ENCODE results near the gene SIGLEC1.
A peak's percentile ranks its signal among the peaks of the same experiment; 100 is the strongest.

Gene SIGLEC1

DNA sequence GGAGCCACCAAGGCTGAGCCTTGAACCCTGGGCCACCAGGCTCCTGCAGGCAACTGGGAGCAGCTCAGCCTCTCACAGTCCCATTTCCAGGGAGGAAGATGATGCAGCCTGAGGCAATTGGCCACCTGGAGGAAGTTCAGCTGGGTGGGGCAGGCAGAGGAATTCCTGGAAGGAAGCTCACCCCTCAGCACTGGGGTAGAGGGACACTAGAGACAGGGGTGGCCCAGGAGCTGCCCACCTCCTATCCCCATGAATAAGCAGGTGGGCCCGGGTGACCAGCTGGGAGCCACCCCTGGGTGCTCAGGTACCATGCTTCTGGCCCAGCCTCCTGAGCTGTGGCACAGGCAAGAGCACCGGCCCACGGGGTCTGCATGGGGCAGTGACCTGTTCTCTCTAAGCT, 16.5 kb upstream of the SIGLEC1 start:
- no peak for DNase-seq (ENCODE audit: low read depth, low spot score)

DNA sequence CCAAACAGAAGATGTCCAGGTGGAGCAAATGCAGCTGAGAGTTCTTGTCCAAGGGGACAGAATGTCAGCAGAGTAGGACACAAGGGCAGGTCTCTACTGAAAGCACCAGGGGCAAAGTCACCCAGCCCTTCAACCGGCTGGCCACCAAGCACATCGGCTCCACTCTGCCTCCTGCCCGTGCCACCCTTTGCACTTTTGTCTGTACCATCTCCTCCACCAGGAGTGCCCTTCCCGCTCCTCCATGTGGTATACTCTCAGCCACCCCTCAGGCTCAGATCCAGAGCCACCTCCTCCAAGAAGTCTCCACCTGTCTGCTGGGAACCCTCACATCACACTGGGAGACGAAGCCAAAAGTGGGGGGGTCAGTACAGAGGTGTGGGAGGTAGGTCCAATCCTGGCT, 16.0 kb upstream of the SIGLEC1 start:
- DNase-seq (ENCODE audit: low read depth, low spot score): no peak

DNA sequence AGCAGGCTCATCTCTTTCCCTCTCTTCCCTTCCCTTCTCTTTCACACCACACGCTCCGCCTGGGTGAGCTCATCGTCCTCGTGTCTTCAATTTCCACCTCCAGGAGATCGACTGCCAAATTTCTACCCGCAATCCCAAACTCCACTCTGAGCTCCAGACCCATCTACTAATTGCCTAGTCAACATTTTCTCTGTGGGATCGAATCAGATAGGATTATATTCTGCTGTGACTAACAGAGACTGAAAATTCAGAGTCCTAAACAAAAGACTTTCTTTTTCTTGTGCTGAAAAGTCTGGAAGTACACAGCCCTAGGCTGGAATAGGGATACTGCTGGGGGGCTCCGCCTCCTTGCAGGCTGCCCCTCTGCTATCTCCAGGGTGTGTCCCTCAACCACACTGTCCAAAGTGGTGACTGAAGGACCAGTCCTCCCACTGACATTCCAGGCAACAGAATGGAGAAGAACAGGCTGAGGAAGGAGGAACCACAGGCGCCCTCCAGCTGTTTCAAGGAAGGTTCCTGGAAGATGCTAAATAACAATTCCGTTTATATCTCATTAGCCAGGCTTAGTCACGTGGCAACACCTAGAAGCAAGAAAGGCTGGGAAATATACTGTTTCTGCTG, 15.1 kb upstream of the SIGLEC1 start:
- no peak for DNase-seq (ENCODE audit: low read depth, low spot score)

GRCh38 chr20:3724356-3724755, 12.0 kb upstream of the SIGLEC1 start:
- no peak for DNase-seq (ENCODE audit: low read depth, low spot score)

- no peak for DNase-seq (ENCODE audit: low read depth, low spot score)
These were observed 10.9 kb upstream of the SIGLEC1 start for GRCh38 chr20:3723284-3723683.

- no peak for DNase-seq (ENCODE audit: low read depth, low spot score)
These were observed 9.5 kb upstream of the SIGLEC1 start for GRCh38 chr20:3721912-3722311.

- no peak for DNase-seq (ENCODE audit: low read depth, low spot score)
These were observed 8.2 kb upstream of the SIGLEC1 start for GRCh38 chr20:3720626-3721025.

GRCh38 chr20:3720068-3720467, 7.7 kb upstream of the SIGLEC1 start:
- DNase-seq (ENCODE audit: low read depth, low spot score): no peak

GRCh38 chr20:3719046-3719445, 6.6 kb upstream of the SIGLEC1 start:
- no peak for DNase-seq (ENCODE audit: low read depth, low spot score)

GRCh38 chr20:3716195-3716834, 3.9 kb upstream of the SIGLEC1 start:
- DNase-seq (ENCODE audit: low read depth, low spot score): peak; percentile 33

DNA sequence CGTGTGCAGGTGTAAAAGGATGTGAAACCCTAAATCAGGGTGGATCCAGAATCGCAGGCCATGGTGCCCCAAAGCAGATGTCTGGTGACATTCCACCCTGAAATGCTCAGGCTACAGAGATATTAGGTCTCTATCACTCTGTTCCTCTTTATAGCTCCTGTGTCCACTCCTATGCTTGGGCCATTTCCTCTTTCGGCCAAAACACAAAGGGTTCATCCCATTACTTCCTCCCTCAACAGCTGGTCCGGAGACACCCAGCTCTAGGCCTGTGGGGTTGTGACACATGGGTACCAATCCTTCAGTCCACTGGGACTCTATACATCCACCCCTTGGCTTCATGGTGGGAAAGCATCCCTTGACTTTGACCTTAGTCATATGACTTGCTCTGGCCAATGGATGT, 1.7 kb upstream of the SIGLEC1 start:
- no peak for DNase-seq (ENCODE audit: low read depth, low spot score)

GRCh38 chr20:3711484-3711941, 887 bp downstream of the SIGLEC1 start:
- DNase-seq (ENCODE audit: low read depth, low spot score): no peak

DNA sequence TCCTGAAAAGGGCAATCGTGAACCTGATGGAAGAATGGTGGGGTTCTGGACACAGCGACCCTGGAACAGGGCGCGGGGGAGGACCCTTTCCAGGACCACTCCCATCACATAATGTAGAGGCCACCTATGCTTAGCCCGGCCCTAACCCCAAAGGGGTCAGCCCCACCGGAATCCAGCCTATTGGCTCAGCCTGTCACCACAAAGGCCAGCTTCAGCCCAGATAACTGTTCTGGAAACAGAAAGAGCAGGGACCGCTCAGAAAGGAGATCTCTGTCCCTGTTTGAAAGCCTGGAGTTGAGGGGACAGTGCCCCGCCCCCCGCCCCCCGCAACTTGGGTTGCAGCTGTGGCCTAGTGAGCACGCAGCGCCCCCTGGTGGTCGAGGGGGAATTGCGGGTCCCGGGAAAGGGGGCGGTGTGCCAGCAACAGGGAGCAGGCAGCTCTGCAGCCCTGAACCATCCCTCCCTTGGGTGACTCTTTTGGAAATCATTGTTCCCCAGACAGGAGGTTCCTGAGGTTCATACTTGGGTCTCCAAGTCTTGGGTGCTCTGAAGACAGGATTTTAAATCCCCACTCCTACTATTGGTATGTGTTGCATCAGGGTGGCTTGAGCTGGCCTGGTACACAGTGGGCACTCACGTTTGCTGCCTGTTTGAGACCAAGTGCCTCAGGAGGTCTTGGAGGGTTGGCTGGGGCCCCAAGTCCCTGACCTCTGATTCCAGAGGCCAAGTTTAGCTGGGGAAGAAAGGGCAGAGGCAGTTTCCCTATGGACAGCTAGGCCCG, 1.5 kb downstream of the SIGLEC1 start:
- DNase-seq (ENCODE audit: low read depth, low spot score): no peak

GRCh38 chr20:3710011-3710466, 2.4 kb downstream of the SIGLEC1 start:
- DNase-seq (ENCODE audit: low read depth, low spot score): no peak

GRCh38 chr20:3707508-3707899, 4.9 kb downstream of the SIGLEC1 start:
- DNase-seq (ENCODE audit: low read depth, low spot score): no peak

GRCh38 chr20:3706774-3707507, 5.5 kb downstream of the SIGLEC1 start:
- DNase-seq (ENCODE audit: low read depth, low spot score): no peak

GRCh38 chr20:3705970-3706739, 6.2 kb downstream of the SIGLEC1 start:
- no peak for DNase-seq (ENCODE audit: low read depth, low spot score)

DNA sequence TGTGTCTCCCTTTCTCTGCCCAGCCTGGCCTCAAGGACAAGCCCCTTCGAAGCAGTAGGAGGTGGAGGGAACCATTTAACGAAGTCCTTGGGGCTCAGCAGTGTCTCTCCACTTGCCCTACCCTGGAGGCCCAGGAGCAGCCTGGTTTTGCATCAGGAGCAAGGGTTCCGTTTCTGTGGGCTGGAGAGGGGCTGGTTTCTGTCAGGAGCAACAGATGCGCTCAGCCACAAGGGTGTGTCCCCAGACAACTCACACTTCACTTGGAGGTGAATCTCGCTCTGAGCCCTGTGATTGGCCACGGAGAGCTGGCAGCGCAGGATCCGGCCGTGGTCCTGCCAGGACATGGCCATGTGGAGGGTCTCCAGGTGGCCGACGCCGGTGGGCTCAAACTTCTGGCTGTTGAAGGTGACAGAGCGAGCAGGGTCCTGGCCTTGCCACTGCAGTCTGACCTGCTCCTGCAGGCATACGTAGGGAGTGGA, 6.9 kb downstream of the SIGLEC1 start:
- no peak for DNase-seq (ENCODE audit: low read depth, low spot score)

- DNase-seq (ENCODE audit: low read depth, low spot score): no peak
These were observed 8.3 kb downstream of the SIGLEC1 start for GRCh38 chr20:3704087-3704486.

GRCh38 chr20:3702611-3703391, 9.6 kb downstream of the SIGLEC1 start:
- no peak for DNase-seq (ENCODE audit: low read depth, low spot score)

Measured in iPS DF 19.7 (cell line).